Measurements from ENCODE around the gene ADCY7. TPM values are rescaled to one million over a fixed set of nuclear protein-coding genes. Genes with fewer than 3 reads are reported as not detected.

The ADCY7 gene
- total and polyA plus RNA-seq, 4 donors: 20.9 to 105 (median 38.5) TPM

- no peaks in the 10 kb centered on the region for H3K27me3 ChIP-seq (ENCODE audit: control insufficient read depth in 3 of 3, insufficient read depth in 3 of 3, low read length in 2 of 3)
- H3K36me3 ChIP-seq (ENCODE audit: control insufficient read depth in 4 of 4, insufficient read depth in 4 of 4, low read length in 4 of 4): peaks cover 18 to 60% (median 30%) of the 10 kb centered on the region in 4 donors
- H3K9ac ChIP-seq (ENCODE audit: insufficient read depth in 1 of 2, low read length in 2 of 2): no peak overlapping the region
- ATAC-seq (ENCODE audit: insufficient read depth, low FRiP score): no peak
- 93% methylated on average over 12 of the region's 12 CpGs for WGBS, 2 donors
- H3K9me3 ChIP-seq (ENCODE audit: control insufficient read depth in 4 of 4, insufficient read depth in 3 of 4, low read length in 3 of 4): no peaks in the 10 kb centered on the region
- peaks cover 0 to 5% (median 0%) of the 10 kb centered on the region in 5 donors for H3K4me1 ChIP-seq (ENCODE audit: control insufficient read depth in 5 of 5, insufficient read depth in 5 of 5, low read length in 5 of 5)
- DNase-seq: no peak
- TF ChIP-seq CTCF (IDR thresholded peaks at IDR 0.05; ENCODE audit: control extremely low read depth, extremely low read depth): no peak
- H3K27ac ChIP-seq (ENCODE audit: low read depth in 1 of 2, low read length in 1 of 2): no peak overlapping the region
- H3K4me3 ChIP-seq: no peak overlapping the region
Observed at GRCh38 chr16:50316102-50316847, 49.9 kb downstream of the ADCY7 start.

GRCh38 chr16:50316848-50317630, 50.7 kb downstream of the ADCY7 start:
- Histone ChIP-seq H3K4me1 (ENCODE audit: control insufficient read depth in 5 of 5, insufficient read depth in 5 of 5, low read length in 5 of 5) (peaks cover 0 to 5% (median 0%) of the 10 kb centered on the region in 5 donors), H3K4me3 (no peak overlapping the region), H3K9ac (ENCODE audit: insufficient read depth in 1 of 2, low read length in 2 of 2) (no peak overlapping the region), H3K36me3 (ENCODE audit: control insufficient read depth in 4 of 4, insufficient read depth in 4 of 4, low read length in 4 of 4) (peaks cover 18 to 59% (median 34%) of the 10 kb centered on the region in 4 donors), H3K27ac (ENCODE audit: low read depth in 1 of 2, low read length in 1 of 2) (no peak overlapping the region), H3K27me3 (ENCODE audit: control insufficient read depth in 3 of 3, insufficient read depth in 3 of 3, low read length in 2 of 3) (no peaks in the 10 kb centered on the region), H3K9me3 (ENCODE audit: control insufficient read depth in 4 of 4, insufficient read depth in 3 of 4, low read length in 3 of 4) (no peaks in the 10 kb centered on the region)
- no peak for TF ChIP-seq CTCF (IDR thresholded peaks at IDR 0.05; ENCODE audit: control extremely low read depth, extremely low read depth)
- DNase-seq: no peak
- 85 to 88% methylated on average over 10 of the region's 10 CpGs for WGBS, 2 donors
- no peak for ATAC-seq (ENCODE audit: insufficient read depth, low FRiP score)

- no peak overlapping the region for H3K4me3 ChIP-seq
- DNase-seq: no peak
- H3K27ac ChIP-seq (ENCODE audit: low read depth in 1 of 2, low read length in 1 of 2): no peak overlapping the region
- 90 to 96% methylated on average over 9 of the region's 9 CpGs for WGBS, 2 donors
- H3K9me3 ChIP-seq (ENCODE audit: control insufficient read depth in 4 of 4, insufficient read depth in 3 of 4, low read length in 3 of 4): no peaks in the 10 kb centered on the region
- ATAC-seq (ENCODE audit: insufficient read depth, low FRiP score): no peak
- H3K9ac ChIP-seq (ENCODE audit: insufficient read depth in 1 of 2, low read length in 2 of 2): no peak overlapping the region
- H3K4me1 ChIP-seq (ENCODE audit: control insufficient read depth in 5 of 5, insufficient read depth in 5 of 5, low read length in 5 of 5): peaks cover 0 to 1% (median 0%) of the 10 kb centered on the region in 5 donors
- no peak for TF ChIP-seq CTCF (IDR thresholded peaks at IDR 0.05; ENCODE audit: control extremely low read depth, extremely low read depth)
- no peaks in the 10 kb centered on the region for H3K27me3 ChIP-seq (ENCODE audit: control insufficient read depth in 3 of 3, insufficient read depth in 3 of 3, low read length in 2 of 3)
- H3K36me3 ChIP-seq (ENCODE audit: control insufficient read depth in 4 of 4, insufficient read depth in 4 of 4, low read length in 4 of 4): peaks cover 25 to 44% (median 41%) of the 10 kb centered on the region in 4 donors
Observed at GRCh38 chr16:50318796-50319578, 52.6 kb downstream of the ADCY7 start.

All from lung (tissue), 12 donors.